Neural progenitor cell (in vitro differentiated cells): Measurements from ENCODE around the gene ZFAND4. TPM values are rescaled to one million over a fixed set of nuclear protein-coding genes. Genes with fewer than 3 reads are reported as not detected.
A peak's percentile ranks its signal among the peaks of the same experiment; 100 is the strongest.
"Not testable (repeated sequence)": the region's sequence is repeated elsewhere in the genome, so short reads cannot be mapped to it uniquely, and the experiment has no call there.

Experiments
- DNase-seq: peaks from one replicate; pipeline ENCODE4 v3.0.0-alpha.2; 2016; ENCODE audit warnings: low spot score
- H2AFZ ChIP-seq: fragments of 200-600 bp; sonication (generic); replicated peaks from 2 replicates; pipeline ENCODE4 v1.6.1; 2016; ENCODE audit warnings: antibody characterized with exemption
- H3F3A ChIP-seq: fragments of 200-600 bp; sonication (generic); 2 replicates; pipeline ENCODE4 v1.6.1; 2016; ENCODE audit warnings: antibody characterized with exemption, low read depth
- H3K27ac ChIP-seq: fragments of 200-600 bp; sonication (generic); 2 replicates; pipeline ENCODE4 v1.5.1; 2016; ENCODE audit warnings: mild to moderate bottlenecking
- H3K27me3 ChIP-seq: fragments of 200-600 bp; sonication (generic); 2 replicates; pipeline ENCODE4 v1.6.1; 2016; ENCODE audit warnings: mild to moderate bottlenecking, moderate library complexity
- H3K36me3 ChIP-seq: fragments of 200-600 bp; sonication (generic); 2 replicates; pipeline ENCODE4 v1.5.1; 2016
- H3K4me1 ChIP-seq: fragments of 200-600 bp; sonication (generic); 2 replicates; pipeline ENCODE4 v1.6.1; 2016; ENCODE audit warnings: mixed run types
- H3K4me2 ChIP-seq: fragments of 200-600 bp; sonication (generic); 2 replicates; pipeline ENCODE4 v1.6.1; 2016
- H3K4me3 ChIP-seq: fragments of 200-600 bp; sonication (generic); 2 replicates; pipeline ENCODE4 v1.5.1; 2016
- H3K79me2 ChIP-seq: fragments of 200-600 bp; sonication (generic); 2 replicates; pipeline ENCODE4 v1.6.1; 2016; ENCODE audit warnings: low read depth
- H3K9ac ChIP-seq: fragments of 200-600 bp; sonication (generic); 2 replicates; pipeline ENCODE4 v1.6.1; 2016
- H3K9me3 ChIP-seq: fragments of 200-600 bp; sonication (generic); 2 replicates; pipeline ENCODE4 v1.5.1; 2016; ENCODE audit warnings: low read depth
- H4K20me1 ChIP-seq: fragments of 200-600 bp; sonication (generic); 2 replicates; pipeline ENCODE4 v1.6.1; 2016; ENCODE audit warnings: low read depth
- H3K27ac Mint-ChIP-seq: 3 replicates; pipeline ENCODE4 v1.8.0; 2021; ENCODE audit warnings: mixed read lengths
- H3K27me3 Mint-ChIP-seq: 2 replicates; pipeline ENCODE4 v1.8.0; 2022; ENCODE audit warnings: low read depth, mild to moderate bottlenecking, inconsistent platforms, moderate library complexity, mixed read lengths; ENCODE audit not compliant: insufficient read depth
- H3K36me3 Mint-ChIP-seq: 3 replicates; pipeline ENCODE4 v1.8.0; 2021; ENCODE audit warnings: mixed read lengths
- H3K4me1 Mint-ChIP-seq: 3 replicates; pipeline ENCODE4 v1.8.0; 2021; ENCODE audit warnings: mixed read lengths
- H3K4me3 Mint-ChIP-seq: 3 replicates; pipeline ENCODE4 v1.8.0; 2021; ENCODE audit warnings: mild to moderate bottlenecking, moderate library complexity, mixed read lengths
- H3K9me3 Mint-ChIP-seq: 3 replicates; pipeline ENCODE4 v1.8.0; 2020; ENCODE audit warnings: mixed read lengths
- EZH2 ChIP-seq: fragments of 200-600 bp; sonication (generic); IDR thresholded peaks from 2 replicates; pipeline ENCODE4 v1.6.1; 2017; ENCODE audit warnings: antibody characterized with exemption, mild to moderate bottlenecking, moderate library complexity
- EZH2phosphoT487 ChIP-seq: fragments of 200-600 bp; sonication (generic); IDR thresholded peaks from 2 replicates; pipeline ENCODE4 v1.6.1; 2017; ENCODE audit warnings: antibody characterized with exemption
- total RNA-seq: library from RNA; depleted of rRNA; stranded (reverse); fragments of >200 nt; gene quantifications from 2 replicates; pipeline ENCODE4 v1.2.3, GENCODE V29; 2015; ENCODE audit warnings: low replicate concordance
- TF ChIP-seq, protein P1 (sequence below): fragments of 200-600 bp; sonication (generic); IDR thresholded peaks from 2 replicates; pipeline ENCODE4 v1.5.1; 2017; ENCODE audit warnings: antibody characterized with exemption, mild to moderate bottlenecking

Gene ZFAND4
- total RNA-seq, 1 donor from 2014 or later: 22.8 TPM

- peaks cover 4% of the 10 kb centered on the region for H3K9me3 Mint-ChIP-seq
- no peak overlapping the region for H3K27ac Mint-ChIP-seq
- Histone ChIP-seq H3K4me3 (no peak overlapping the region), H3K79me2 (peaks cover 43% of the 10 kb centered on the region), H3K4me2 (no peak overlapping the region), H3K9ac (no peak overlapping the region), H3K9me3 (no peaks in the 10 kb centered on the region), H3K36me3 (no peaks in the 10 kb centered on the region), H3K27me3 (no peaks in the 10 kb centered on the region), H3K27ac (no peak overlapping the region), H2AFZ (no peak overlapping the region), H3F3A (no peaks in the 10 kb centered on the region), H3K4me1 (peaks cover 15% of the 10 kb centered on the region), H4K20me1 (no peaks in the 10 kb centered on the region)
- H3K36me3 Mint-ChIP-seq: peaks cover 6% of the 10 kb centered on the region
- H3K4me3 Mint-ChIP-seq: no peak overlapping the region
- peaks cover 2% of the 10 kb centered on the region for H3K4me1 Mint-ChIP-seq
- DNase-seq: no peak
- TF ChIP-seq EZH2: no peak
- TF ChIP-seq, protein P1, sequence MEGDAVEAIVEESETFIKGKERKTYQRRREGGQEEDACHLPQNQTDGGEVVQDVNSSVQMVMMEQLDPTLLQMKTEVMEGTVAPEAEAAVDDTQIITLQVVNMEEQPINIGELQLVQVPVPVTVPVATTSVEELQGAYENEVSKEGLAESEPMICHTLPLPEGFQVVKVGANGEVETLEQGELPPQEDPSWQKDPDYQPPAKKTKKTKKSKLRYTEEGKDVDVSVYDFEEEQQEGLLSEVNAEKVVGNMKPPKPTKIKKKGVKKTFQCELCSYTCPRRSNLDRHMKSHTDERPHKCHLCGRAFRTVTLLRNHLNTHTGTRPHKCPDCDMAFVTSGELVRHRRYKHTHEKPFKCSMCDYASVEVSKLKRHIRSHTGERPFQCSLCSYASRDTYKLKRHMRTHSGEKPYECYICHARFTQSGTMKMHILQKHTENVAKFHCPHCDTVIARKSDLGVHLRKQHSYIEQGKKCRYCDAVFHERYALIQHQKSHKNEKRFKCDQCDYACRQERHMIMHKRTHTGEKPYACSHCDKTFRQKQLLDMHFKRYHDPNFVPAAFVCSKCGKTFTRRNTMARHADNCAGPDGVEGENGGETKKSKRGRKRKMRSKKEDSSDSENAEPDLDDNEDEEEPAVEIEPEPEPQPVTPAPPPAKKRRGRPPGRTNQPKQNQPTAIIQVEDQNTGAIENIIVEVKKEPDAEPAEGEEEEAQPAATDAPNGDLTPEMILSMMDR: no peak
- no peak for TF ChIP-seq EZH2phosphoT487
- peaks cover 2% of the 10 kb centered on the region for H3K27me3 Mint-ChIP-seq
Observed at GRCh38 chr10:45657033-45657926, 15.3 kb downstream of the ZFAND4 start.

- Mint-ChIP-seq H3K4me1 (peaks cover 2% of the 10 kb centered on the region), H3K36me3 (no peaks in the 10 kb centered on the region), H3K27me3 (no peaks in the 10 kb centered on the region), H3K4me3 (no peak overlapping the region), H3K9me3 (no peaks in the 10 kb centered on the region), H3K27ac (no peak overlapping the region)
- Histone ChIP-seq H3K4me3 (no peak overlapping the region), H3K9me3 (no peaks in the 10 kb centered on the region), H3K79me2 (peaks cover 39% of the 10 kb centered on the region), H3K9ac (no peak overlapping the region), H3K4me1 (peaks cover 22% of the 10 kb centered on the region), H3F3A (no peaks in the 10 kb centered on the region), H3K27me3 (no peaks in the 10 kb centered on the region), H4K20me1 (no peaks in the 10 kb centered on the region), H3K27ac (no peak overlapping the region), H2AFZ (no peak overlapping the region), H3K36me3 (no peaks in the 10 kb centered on the region), H3K4me2 (no peak overlapping the region)
- no peak for DNase-seq
- TF ChIP-seq EZH2: no peak
- TF ChIP-seq EZH2phosphoT487: no peak
- TF ChIP-seq, protein P1: no peak
Observed at GRCh38 chr10:45655219-45655618, 17.4 kb downstream of the ZFAND4 start.

DNA sequence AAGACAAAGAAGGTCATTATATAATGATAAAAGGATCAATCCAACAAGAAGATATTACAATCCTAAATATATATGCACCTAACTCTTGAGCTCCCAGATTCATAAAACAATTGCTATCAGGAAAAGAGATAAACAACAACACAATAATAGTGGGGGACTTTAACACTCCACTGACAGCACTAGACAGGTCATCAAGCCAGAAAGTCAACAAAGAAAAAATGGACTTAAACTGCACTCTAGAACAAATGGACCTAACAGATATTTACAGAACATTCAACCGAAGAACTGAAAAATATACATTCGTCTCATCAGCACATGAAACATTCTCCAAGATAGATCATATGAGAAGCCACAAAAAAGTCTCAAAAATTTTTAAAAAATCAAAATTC lies 17.8 kb downstream of the ZFAND4 start:
- peaks cover 37% of the 10 kb centered on the region for H3K79me2 ChIP-seq
- H3K27me3 Mint-ChIP-seq, H3K9me3 Mint-ChIP-seq, H3K4me3 Mint-ChIP-seq, H3K27ac ChIP-seq, H2AFZ ChIP-seq, DNase-seq, H3K4me2 ChIP-seq, H4K20me1 ChIP-seq, H3K36me3 Mint-ChIP-seq, H3K27ac Mint-ChIP-seq, H3K4me3 ChIP-seq, H3K4me1 Mint-ChIP-seq, H3F3A ChIP-seq, H3K36me3 ChIP-seq, H3K9ac ChIP-seq, H3K27me3 ChIP-seq, H3K9me3 ChIP-seq: not testable (repeated sequence)
- H3K4me1 ChIP-seq: peaks cover 22% of the 10 kb centered on the region

GRCh38 chr10:45653454-45653853 lies 19.1 kb downstream of the ZFAND4 start:
- Mint-ChIP-seq H3K9me3 (no peaks in the 10 kb centered on the region), H3K4me3 (no peak overlapping the region)
- H3K4me3 ChIP-seq: no peak overlapping the region

More at GRCh38 chr10:45653454-45653853, 19.1 kb downstream of the ZFAND4 start:
- no peak overlapping the region for H3K9ac ChIP-seq
- H3K27ac ChIP-seq: no peak overlapping the region
- peak overlapping the region; percentile 50 for H3K4me2 ChIP-seq
- H3K79me2 ChIP-seq: peaks cover 33% of the 10 kb centered on the region
- H3K9me3 ChIP-seq: no peaks in the 10 kb centered on the region
- TF ChIP-seq EZH2 (no peak), EZH2phosphoT487 (no peak)
- TF ChIP-seq, protein P1: no peak
- H3K27me3 ChIP-seq: no peaks in the 10 kb centered on the region
- no peaks in the 10 kb centered on the region for H3K36me3 Mint-ChIP-seq
- no peaks in the 10 kb centered on the region for H4K20me1 ChIP-seq
- peaks cover 2% of the 10 kb centered on the region for H3K4me1 Mint-ChIP-seq
- no peak for DNase-seq
- H3K36me3 ChIP-seq: no peaks in the 10 kb centered on the region
- no peak overlapping the region for H3K27ac Mint-ChIP-seq
- peaks cover 2% of the 10 kb centered on the region for H3K27me3 Mint-ChIP-seq
- no peaks in the 10 kb centered on the region for H3F3A ChIP-seq
- H3K4me1 ChIP-seq: peaks cover 22% of the 10 kb centered on the region
- no peak overlapping the region for H2AFZ ChIP-seq
